Urinary bladder (tissue), 4 donors: ENCODE data around the gene OR2S2. TPM values are rescaled to one million over a fixed set of nuclear protein-coding genes. Genes with fewer than 3 reads are reported as not detected.

Experiments used
- DNase-seq: peaks from one replicate; pipeline ENCODE4 v3.0.0-alpha.2; 2015; ENCODE audit errors: extremely low spot score
- H3K27ac ChIP-seq: one replicate; pipeline ENCODE4 v1.5.1; 2013; ENCODE audit warnings: low read depth, mild to moderate bottlenecking, moderate library complexity
- H3K36me3 ChIP-seq: one replicate; pipeline ENCODE4 v1.6.1; 2013; ENCODE audit warnings: mild to moderate bottlenecking, moderate library complexity; ENCODE audit not compliant: insufficient read depth
- H3K4me1 ChIP-seq: one replicate; pipeline ENCODE4 v1.6.1; 2013; ENCODE audit warnings: mild to moderate bottlenecking, moderate library complexity; ENCODE audit not compliant: insufficient read depth
- H3K4me3 ChIP-seq: one replicate; pipeline ENCODE4 v1.5.1; 2013; ENCODE audit warnings: low read depth, low read length
- WGBS: extraction: QIAGEN DNeasy Blood & Tissue Kit; methylation state at CpG from one replicate; pipeline ENCODE4 v1.1.7; 2013; 5-methylcytosine and 5-hydroxymethylcytosine counted together
- polyA plus RNA-seq: library from polyadenylated mRNA; stranded (reverse); fragments of 200-250 nt; gene quantifications from one replicate; pipeline ENCODE4 v1.2.3, GENCODE V29; 2013
- total RNA-seq: library from RNA; depleted of rRNA; stranded (reverse); fragments of >200 nt; gene quantifications from one replicate; pipeline ENCODE4 v1.2.3, GENCODE V29; 2014
- donor health status: healthy with polysubstance abuse.
- donor health status: healthy.

Gene OR2S2
- total and polyA plus RNA-seq, 2 donors = not detected

GRCh38 chr9:35980289-35981011 is 22.5 kb upstream of the OR2S2 start:
- H3K4me3 ChIP-seq = no peak overlapping the region
- H3K36me3 ChIP-seq = no peaks in the 10 kb centered on the region
- no peak for DNase-seq
- 73% methylated on average over 3 of the region's 3 CpGs for WGBS
- no peaks in the 10 kb centered on the region for H3K4me1 ChIP-seq
- H3K27ac ChIP-seq = no peak overlapping the region

- 86% methylated on average over 6 of the region's 6 CpGs for WGBS
- Histone ChIP-seq H3K4me3 (no peak overlapping the region), H3K36me3 (no peaks in the 10 kb centered on the region), H3K4me1 (no peaks in the 10 kb centered on the region), H3K27ac (no peak overlapping the region)
- DNase-seq = no peak
Measured at GRCh38 chr9:35978792-35979191, 20.8 kb upstream of the OR2S2 start.

GRCh38 chr9:35976726-35977125 is 18.8 kb upstream of the OR2S2 start:
- H3K4me1 ChIP-seq = no peaks in the 10 kb centered on the region
- WGBS = 84% methylated on average over 1 of the region's 1 CpG
- no peak overlapping the region for H3K27ac ChIP-seq
- DNase-seq = no peak
- H3K36me3 ChIP-seq = no peaks in the 10 kb centered on the region
- H3K4me3 ChIP-seq = no peak overlapping the region

GRCh38 chr9:35974800-35975199 is 16.8 kb upstream of the OR2S2 start:
- DNase-seq = no peak
- 98% methylated on average over 1 of the region's 1 CpG for WGBS
- Histone ChIP-seq H3K4me3 (no peak overlapping the region), H3K27ac (no peak overlapping the region), H3K4me1 (no peaks in the 10 kb centered on the region), H3K36me3 (no peaks in the 10 kb centered on the region)

GRCh38 chr9:35972093-35972492 is 14.1 kb upstream of the OR2S2 start:
- Histone ChIP-seq H3K27ac (no peak overlapping the region), H3K36me3 (no peaks in the 10 kb centered on the region), H3K4me1 (no peaks in the 10 kb centered on the region), H3K4me3 (peak overlapping the region; percentile 14)
- no peak for DNase-seq
- 13% methylated on average over 35 of the region's 35 CpGs for WGBS

GRCh38 chr9:35967042-35967441 is 9.1 kb upstream of the OR2S2 start:
- H3K36me3 ChIP-seq = no peaks in the 10 kb centered on the region
- WGBS = 46% methylated on average over 2 of the region's 2 CpGs
- H3K27ac ChIP-seq = no peak overlapping the region
- no peak overlapping the region for H3K4me3 ChIP-seq
- no peak for DNase-seq
- H3K4me1 ChIP-seq = no peaks in the 10 kb centered on the region

- Histone ChIP-seq H3K4me3 (no peak overlapping the region), H3K36me3 (no peaks in the 10 kb centered on the region), H3K4me1 (no peaks in the 10 kb centered on the region), H3K27ac (no peak overlapping the region)
- 53% methylated on average over 4 of the region's 4 CpGs for WGBS
- no peak for DNase-seq
Measured at GRCh38 chr9:35966433-35966832, 8.5 kb upstream of the OR2S2 start.

- Histone ChIP-seq H3K36me3 (no peaks in the 10 kb centered on the region), H3K27ac (no peak overlapping the region), H3K4me1 (no peaks in the 10 kb centered on the region), H3K4me3 (no peak overlapping the region)
- WGBS = 75% methylated on average over 6 of the region's 6 CpGs
- no peak for DNase-seq
Measured at GRCh38 chr9:35965011-35965410, 7.1 kb upstream of the OR2S2 start.

GRCh38 chr9:35962126-35962906 is 4.4 kb upstream of the OR2S2 start:
- Histone ChIP-seq H3K36me3 (no peaks in the 10 kb centered on the region), H3K4me3 (no peak overlapping the region), H3K27ac (no peak overlapping the region), H3K4me1 (no peaks in the 10 kb centered on the region)
- 40% methylated on average over 23 of the region's 23 CpGs for WGBS
- DNase-seq = no peak

GRCh38 chr9:35960039-35960655 is 2.2 kb upstream of the OR2S2 start:
- Histone ChIP-seq H3K27ac (no peak overlapping the region), H3K4me1 (no peaks in the 10 kb centered on the region), H3K36me3 (no peaks in the 10 kb centered on the region), H3K4me3 (no peak overlapping the region)
- no peak for DNase-seq
- 72% methylated on average over 3 of the region's 3 CpGs for WGBS

GRCh38 chr9:35956651-35957050 is 1.3 kb downstream of the OR2S2 start:
- 72% methylated on average over 5 of the region's 5 CpGs for WGBS
- H3K36me3 ChIP-seq = no peaks in the 10 kb centered on the region
- no peak for DNase-seq

GRCh38 chr9:35954942-35955546 is 2.9 kb downstream of the OR2S2 start:
- WGBS = 6% methylated on average over 6 of the region's 6 CpGs
- DNase-seq = peak; percentile 23

More at GRCh38 chr9:35956651-35957050, 1.3 kb downstream of the OR2S2 start:
- no peak overlapping the region for H3K27ac ChIP-seq
- H3K4me3 ChIP-seq = no peak overlapping the region
- H3K4me1 ChIP-seq = no peaks in the 10 kb centered on the region

GRCh38 chr9:35952526-35953191 is 5.3 kb downstream of the OR2S2 start:
- Histone ChIP-seq H3K36me3 (no peaks in the 10 kb centered on the region), H3K4me1 (no peaks in the 10 kb centered on the region), H3K4me3 (no peak overlapping the region), H3K27ac (no peak overlapping the region)
- DNase-seq = no peak
- 66% methylated on average over 6 of the region's 6 CpGs for WGBS

More at GRCh38 chr9:35954942-35955546, 2.9 kb downstream of the OR2S2 start:
- H3K36me3 ChIP-seq = no peaks in the 10 kb centered on the region
- H3K4me3 ChIP-seq = no peak overlapping the region
- no peaks in the 10 kb centered on the region for H3K4me1 ChIP-seq
- H3K27ac ChIP-seq = no peak overlapping the region
